HepG2 (cell line): ENCODE results near the gene NOTUM. TPM values are rescaled to one million over a fixed set of nuclear protein-coding genes. Genes with fewer than 3 reads are reported as not detected.

Experiments
- DZIP1 ChIP-seq: sonication (generic); formaldehyde crosslinking; IDR thresholded peaks from 2 replicates; pipeline ENCODE4 v1.5.0; 2020; ENCODE audit warnings: mild to moderate bottlenecking, missing genetic modification reagents
- EHMT2 ChIP-seq: fragments of 200-600 bp; sonication (generic); IDR thresholded peaks from 2 replicates; pipeline ENCODE4 v1.7.0; 2017; ENCODE audit warnings: antibody characterized with exemption, low read depth, low read length, borderline replicate concordance
- FIP1L1 ChIP-seq: fragments of 200-400 bp; formaldehyde crosslinking; IDR thresholded peaks from 2 replicates; pipeline ENCODE4 v1.6.1; 2018; ENCODE audit warnings: low read depth, mild to moderate bottlenecking, low read length, moderate library complexity, borderline replicate concordance; ENCODE audit not compliant: insufficient read depth
- KLF15 ChIP-seq: sonication (generic); formaldehyde crosslinking; IDR thresholded peaks from 2 replicates; pipeline ENCODE4 v1.8.1; 2023; ENCODE audit warnings: borderline replicate concordance, mild to moderate bottlenecking, inconsistent platforms, missing genetic modification reagents, mixed read lengths
- LBX2 ChIP-seq: sonication (generic); formaldehyde crosslinking; IDR thresholded peaks from 2 replicates; pipeline ENCODE4 v1.5.0; 2020; ENCODE audit warnings: missing genetic modification reagents, mild to moderate bottlenecking, borderline replicate concordance
- NFE2 ChIP-seq: sonication (generic); formaldehyde crosslinking; IDR thresholded peaks from 2 replicates; pipeline ENCODE4 v1.4.0; 2020; ENCODE audit warnings: missing genetic modification reagents
- NRL ChIP-seq: sonication (generic); formaldehyde crosslinking; IDR thresholded peaks from 2 replicates; pipeline ENCODE4 v1.5.0; 2020; ENCODE audit warnings: missing genetic modification reagents, mild to moderate bottlenecking, moderate library complexity, borderline replicate concordance
- RXRA ChIP-seq: sonication (generic); formaldehyde crosslinking; IDR thresholded peaks from 2 replicates; pipeline ENCODE4 v1.5.1; 2020; ENCODE audit warnings: missing genetic modification reagents
- THAP8 ChIP-seq: sonication (generic); formaldehyde crosslinking; IDR thresholded peaks from 2 replicates; pipeline ENCODE4 v1.5.1; 2020; ENCODE audit warnings: missing genetic modification reagents, mild to moderate bottlenecking, borderline replicate concordance
- XRCC5 ChIP-seq: fragments of 200-400 bp; formaldehyde crosslinking; optimal IDR thresholded peaks from 2 replicates; pipeline ENCODE3; 2017; ENCODE audit warnings: mild to moderate bottlenecking, low read length
- ZNF747 ChIP-seq: sonication (generic); formaldehyde crosslinking; IDR thresholded peaks from 2 replicates; pipeline ENCODE4 v1.8.1; 2023; ENCODE audit warnings: missing genetic modification reagents, mild to moderate bottlenecking, borderline replicate concordance
- ZNF781 ChIP-seq: sonication (generic); formaldehyde crosslinking; IDR thresholded peaks from 2 replicates; pipeline ENCODE4 v1.5.1; 2020; ENCODE audit warnings: borderline replicate concordance, mild to moderate bottlenecking, missing genetic modification reagents; ENCODE audit errors: not compliant biosample characterization
- polyA plus RNA-seq, 8 experiments: library from polyadenylated mRNA; depleted of rRNA in 3 of 8; stranded (reverse) in 7 of 8; unstranded in 1 of 8; fragments of >200 nt; fragmentation: Illumina TruSeq in 4 of 8; extraction: Trizol in 4 of 8; gene quantifications; 2 replicates each; pipeline versions ENCODE4 v1.2.1 to v1.2.3, GENCODE V29; 2011 to 2016; ENCODE audit warnings: low read depth in 4 of 8, missing spikeins in 1 of 8, mixed read lengths in 1 of 8; ENCODE audit not compliant: insufficient read depth in 1 of 8
- total RNA-seq, 5 experiments: library from RNA; depleted of rRNA; stranded (reverse); fragments of >200 nt; fragmentation: Illumina TruSeq; extraction: Trizol; gene quantifications; 2 replicates each; pipeline ENCODE4 v1.2.3, GENCODE V29; 2016; ENCODE audit warnings: low read depth in 1 of 5
- TF ChIP-seq, protein P1 (sequence below), 2 experiments: fragments of 450-650 bp in 1 of 2; sonication (generic) in 1 of 2; formaldehyde crosslinking in 1 of 2; IDR thresholded peaks; 2 replicates each; pipeline versions ENCODE4 v1.6.1 to v1.8.0; 2016 to 2022; ENCODE audit warnings: antibody characterized with exemption in 1 of 2, mild to moderate bottlenecking in 1 of 2, missing genetic modification reagents in 1 of 2

Gene NOTUM
- total and polyA plus RNA-seq, 2 of the 13 experiments (the other 11 are each of a cell fraction or from before 2014, with no cell fraction given), result 150 to 160 TPM

DNA sequence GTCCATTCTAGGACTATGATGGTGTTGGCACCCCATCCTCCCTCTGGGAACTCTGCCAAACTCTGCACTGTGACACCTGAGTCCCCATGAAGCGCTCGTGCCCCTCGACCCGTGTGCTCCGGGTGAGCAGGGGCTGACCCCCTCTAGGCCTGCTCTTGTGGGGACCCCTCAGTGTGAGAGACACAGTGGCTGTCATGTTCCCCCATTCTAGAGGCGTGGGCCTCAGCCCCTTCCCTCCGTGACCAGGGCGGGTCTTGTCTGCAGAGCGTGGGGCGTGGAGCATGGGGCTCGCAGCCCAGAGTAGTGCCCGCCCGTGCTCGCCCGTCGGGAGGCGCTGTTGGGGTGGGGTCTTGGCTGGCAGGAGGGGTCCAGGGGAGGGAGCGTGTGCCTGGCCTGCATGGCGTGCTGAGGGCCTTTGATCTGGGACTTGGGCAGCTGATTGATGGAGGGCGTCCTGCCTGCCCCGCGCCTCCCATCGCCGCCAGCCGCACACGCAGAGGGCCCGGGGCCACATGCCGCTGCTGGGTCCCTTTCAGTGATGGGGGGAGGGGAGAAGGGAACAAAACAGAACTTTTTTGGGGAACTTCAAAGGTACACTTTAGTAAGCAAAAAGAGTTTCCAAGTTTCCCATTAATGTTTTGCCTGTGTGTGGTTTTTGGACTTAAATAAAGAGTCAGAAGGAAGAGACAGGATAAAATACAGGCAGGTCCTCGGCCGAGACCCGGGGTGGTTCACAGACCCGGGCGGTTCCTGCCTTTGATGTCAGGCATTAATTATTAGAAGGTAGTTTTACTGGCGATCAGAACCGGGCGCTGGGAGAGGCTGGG lies 39.2 kb upstream of the NOTUM start (continued):
- TF ChIP-seq, protein P1, sequence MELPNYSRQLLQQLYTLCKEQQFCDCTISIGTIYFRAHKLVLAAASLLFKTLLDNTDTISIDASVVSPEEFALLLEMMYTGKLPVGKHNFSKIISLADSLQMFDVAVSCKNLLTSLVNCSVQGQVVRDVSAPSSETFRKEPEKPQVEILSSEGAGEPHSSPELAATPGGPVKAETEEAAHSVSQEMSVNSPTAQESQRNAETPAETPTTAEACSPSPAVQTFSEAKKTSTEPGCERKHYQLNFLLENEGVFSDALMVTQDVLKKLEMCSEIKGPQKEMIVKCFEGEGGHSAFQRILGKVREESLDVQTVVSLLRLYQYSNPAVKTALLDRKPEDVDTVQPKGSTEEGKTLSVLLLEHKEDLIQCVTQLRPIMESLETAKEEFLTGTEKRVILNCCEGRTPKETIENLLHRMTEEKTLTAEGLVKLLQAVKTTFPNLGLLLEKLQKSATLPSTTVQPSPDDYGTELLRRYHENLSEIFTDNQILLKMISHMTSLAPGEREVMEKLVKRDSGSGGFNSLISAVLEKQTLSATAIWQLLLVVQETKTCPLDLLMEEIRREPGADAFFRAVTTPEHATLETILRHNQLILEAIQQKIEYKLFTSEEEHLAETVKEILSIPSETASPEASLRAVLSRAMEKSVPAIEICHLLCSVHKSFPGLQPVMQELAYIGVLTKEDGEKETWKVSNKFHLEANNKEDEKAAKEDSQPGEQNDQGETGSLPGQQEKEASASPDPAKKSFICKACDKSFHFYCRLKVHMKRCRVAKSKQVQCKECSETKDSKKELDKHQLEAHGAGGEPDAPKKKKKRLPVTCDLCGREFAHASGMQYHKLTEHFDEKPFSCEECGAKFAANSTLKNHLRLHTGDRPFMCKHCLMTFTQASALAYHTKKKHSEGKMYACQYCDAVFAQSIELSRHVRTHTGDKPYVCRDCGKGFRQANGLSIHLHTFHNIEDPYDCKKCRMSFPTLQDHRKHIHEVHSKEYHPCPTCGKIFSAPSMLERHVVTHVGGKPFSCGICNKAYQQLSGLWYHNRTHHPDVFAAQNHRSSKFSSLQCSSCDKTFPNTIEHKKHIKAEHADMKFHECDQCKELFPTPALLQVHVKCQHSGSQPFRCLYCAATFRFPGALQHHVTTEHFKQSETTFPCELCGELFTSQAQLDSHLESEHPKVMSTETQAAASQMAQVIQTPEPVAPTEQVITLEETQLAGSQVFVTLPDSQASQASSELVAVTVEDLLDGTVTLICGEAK (IDR thresholded peaks at IDR 0.05), result no peak
- TF ChIP-seq, protein P1 (CRISPR knock-in tag; IDR thresholded peaks at IDR 0.05), result no peak
- TF ChIP-seq NFE2 (no peak), RXRA (CRISPR knock-in tag) (no peak), THAP8 (CRISPR knock-in tag) (no peak), LBX2 (CRISPR knock-in tag) (no peak), EHMT2 (no peak), ZNF781 (CRISPR knock-in tag) (no peak), DZIP1 (CRISPR knock-in tag) (peak; percentile 65), KLF15 (no peak), FIP1L1 (peak; percentile 87; the same call in 1 of the 2 replicates), XRCC5 (peak; percentile 92), NRL (CRISPR knock-in tag) (peak; percentile 90), ZNF747 (CRISPR knock-in tag) (no peak; the same call in 1 of the 2 replicates)
